ENCODE results near the gene TLCD3B. TPM values are rescaled to one million over a fixed set of nuclear protein-coding genes. Genes with fewer than 3 reads are reported as not detected.
"Not testable (repeated sequence)": the region's sequence is repeated elsewhere in the genome, so short reads cannot be mapped to it uniquely, and the experiment has no call there.

The TLCD3B gene
- total RNA-seq, 1 donor from 2014 or later: not detected

GRCh38 chr16:30027588-30028437 lies 3.3 kb downstream of the TLCD3B start:
- DNase-seq (ENCODE audit: low spot score): no peak

GRCh38 chr16:30026449-30026848 lies 4.6 kb downstream of the TLCD3B start:
- DNase-seq (ENCODE audit: low spot score): no peak

DNA sequence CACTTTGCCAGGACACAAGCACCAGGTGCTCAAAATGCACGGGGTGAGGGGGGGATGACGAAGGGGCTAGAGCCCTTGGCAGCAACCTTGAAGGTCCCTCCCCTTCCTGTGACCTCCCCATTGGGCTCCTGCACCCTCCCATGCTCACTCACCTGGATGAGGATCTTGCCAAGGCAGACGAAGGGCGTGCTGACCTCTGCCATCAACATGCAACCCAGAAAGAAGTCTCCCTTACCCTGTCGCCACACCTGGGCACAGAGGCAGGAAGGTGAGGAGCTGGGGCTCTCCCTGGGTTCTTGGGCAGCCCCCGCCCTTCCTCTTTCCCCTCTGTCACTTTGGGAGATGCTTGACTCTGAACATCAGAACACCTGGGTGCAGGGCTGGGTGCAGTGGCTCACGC lies 5.5 kb downstream of the TLCD3B start:
- DNase-seq (ENCODE audit: low spot score): no peak

- DNase-seq (ENCODE audit: low spot score): no peak
These were observed 5.9 kb downstream of the TLCD3B start for GRCh38 chr16:30025156-30025555.

- DNase-seq (ENCODE audit: low spot score): no peak
These were observed 6.6 kb downstream of the TLCD3B start for GRCh38 chr16:30024451-30024850.

DNA sequence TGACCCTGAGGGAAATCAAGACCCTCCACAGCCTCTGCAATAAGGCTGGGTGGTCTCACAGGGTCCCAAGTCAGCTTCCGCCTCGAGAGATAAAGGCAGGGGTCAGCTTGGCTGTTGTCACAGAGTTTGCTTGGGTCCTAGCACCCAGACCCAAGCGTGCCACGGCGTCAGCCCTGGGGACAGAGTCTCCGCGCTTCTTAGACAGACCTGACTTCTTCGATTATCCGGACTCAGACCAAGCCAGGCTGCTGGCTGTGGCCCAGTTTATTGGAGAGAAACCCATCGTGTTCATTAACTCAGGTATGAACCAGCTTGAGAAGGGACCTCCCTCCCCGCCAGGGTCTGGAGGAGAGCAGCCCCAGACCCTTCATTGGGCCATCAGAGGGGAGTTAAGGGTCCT lies 7.5 kb downstream of the TLCD3B start:
- no peak for DNase-seq (ENCODE audit: low spot score)

DNA sequence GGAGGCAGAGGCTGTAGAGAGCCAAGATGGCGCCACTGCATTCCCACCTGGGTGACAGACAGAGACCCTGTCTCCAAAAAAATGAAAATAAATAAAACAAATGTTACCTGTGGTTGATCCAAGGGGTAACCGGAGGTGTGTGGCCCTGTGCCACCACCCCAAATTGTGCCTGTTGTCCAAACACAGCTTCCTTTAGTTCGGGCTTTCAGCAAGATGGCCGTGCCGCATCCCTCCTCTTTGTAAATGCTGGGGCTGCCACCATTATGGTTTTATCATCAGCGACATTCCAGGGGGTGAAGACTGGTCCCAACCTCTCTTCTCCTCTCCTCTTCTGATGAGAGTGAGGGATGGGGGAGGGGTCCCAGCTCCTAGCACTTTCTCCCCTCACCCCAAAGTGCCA lies 8.2 kb downstream of the TLCD3B start, which contains the start of gene C16orf92:
C16orf92 (plus strand) TSS at position 312 of the 400 bp plus-strand sequence. CDS start 143 bp downstream, outside the sequence.
- no peak for DNase-seq (ENCODE audit: low spot score)

DNA sequence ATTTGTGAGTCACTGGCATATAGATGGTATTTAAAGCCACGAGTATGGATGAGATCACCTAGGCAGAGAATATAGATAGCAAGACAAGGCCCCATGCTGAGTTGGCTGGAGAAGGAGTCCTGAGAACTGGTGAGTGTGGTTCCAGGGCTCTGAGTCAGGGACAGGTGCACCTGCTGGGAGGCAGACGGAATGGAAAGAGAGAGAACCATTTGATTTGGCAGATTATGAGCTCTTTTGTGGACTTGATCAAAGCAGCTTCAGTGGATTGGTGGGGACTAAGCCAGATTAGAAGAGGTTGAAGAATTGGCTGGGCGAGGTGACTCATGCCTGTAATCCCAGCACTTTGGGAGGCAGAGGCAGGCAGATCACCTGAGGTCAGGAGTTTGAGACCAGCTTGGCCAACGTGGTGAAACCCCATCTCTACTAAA lies 12.3 kb downstream of the TLCD3B start:
- DNase-seq (ENCODE audit: low spot score): no peak

- not testable (repeated sequence) for DNase-seq (ENCODE audit: low spot score)
These were observed 13.1 kb downstream of the TLCD3B start for GRCh38 chr16:30017937-30018336.

DNA sequence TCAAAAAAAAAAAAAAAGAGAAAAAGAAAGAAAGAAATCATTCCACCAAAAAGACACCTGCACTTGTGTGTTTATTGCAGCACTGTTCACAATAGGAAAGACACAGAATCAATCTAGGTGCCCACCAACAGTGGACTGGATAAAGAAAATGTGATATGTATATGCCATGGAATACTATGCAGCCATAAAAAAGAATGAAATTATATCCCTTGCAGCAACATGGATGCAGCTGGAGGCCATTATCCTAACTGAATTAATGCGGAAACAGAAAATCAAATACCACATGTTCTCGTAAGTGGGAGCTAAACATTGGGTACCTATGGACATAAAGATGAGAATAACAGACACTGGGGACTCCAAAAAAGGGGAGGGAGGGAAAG lies 13.8 kb downstream of the TLCD3B start:
- DNase-seq (ENCODE audit: low spot score): no peak

DNA sequence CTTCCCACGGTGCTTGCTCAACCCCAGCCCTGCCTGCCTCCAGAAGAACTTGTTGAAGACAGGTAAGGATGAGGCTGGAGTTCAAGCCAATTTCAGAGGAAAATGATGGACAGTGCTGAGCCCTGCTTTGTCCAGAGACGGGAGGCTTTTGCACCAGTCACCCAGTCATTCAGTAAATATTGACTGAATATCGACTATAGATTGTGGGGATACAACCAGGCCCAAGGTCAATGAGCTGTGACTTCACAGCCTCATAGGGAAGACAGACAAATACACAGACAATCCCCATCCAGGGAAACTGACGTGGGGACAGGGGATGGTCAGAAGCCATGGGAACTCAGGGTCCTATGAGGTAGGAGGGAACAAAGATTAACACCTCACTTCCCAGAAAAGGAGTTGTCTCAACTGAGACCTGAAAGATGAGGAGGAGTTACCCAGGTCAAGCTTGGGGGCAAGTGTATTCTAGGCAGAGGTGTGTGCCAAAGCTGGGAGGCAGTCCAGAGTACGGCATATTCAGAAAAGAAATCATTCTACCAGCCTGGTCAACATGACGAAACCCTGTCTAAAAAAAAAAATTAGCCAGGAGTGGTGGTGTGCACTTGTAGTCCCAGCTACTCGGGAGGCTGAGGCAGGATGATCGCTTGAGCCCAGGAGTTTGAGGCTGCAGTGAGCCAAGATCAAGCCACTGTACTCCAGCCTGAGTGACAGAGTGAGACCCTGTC lies 14.4 kb downstream of the TLCD3B start:
- DNase-seq (ENCODE audit: low spot score): no peak

DNA sequence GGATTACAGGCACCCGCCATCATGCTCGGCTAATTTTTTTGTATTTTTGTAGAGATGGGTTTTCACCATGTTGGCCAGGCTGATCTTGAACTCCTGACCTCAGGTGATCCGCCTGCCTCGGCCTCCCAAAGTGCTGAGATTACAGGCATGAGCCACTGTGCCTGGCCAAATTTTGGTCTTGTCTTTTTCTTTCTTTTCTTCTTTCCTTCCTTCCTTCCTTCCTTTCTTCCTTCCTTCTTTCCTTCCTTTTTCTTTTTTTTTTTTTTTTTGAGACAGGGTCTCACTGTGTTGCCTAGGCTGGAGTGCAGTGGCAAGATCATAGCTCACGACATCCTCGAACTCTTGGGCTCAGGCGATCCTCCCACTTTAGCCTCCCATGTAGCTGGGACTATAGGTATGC lies 15.6 kb downstream of the TLCD3B start:
- DNase-seq (ENCODE audit: low spot score): not testable (repeated sequence)

DNA sequence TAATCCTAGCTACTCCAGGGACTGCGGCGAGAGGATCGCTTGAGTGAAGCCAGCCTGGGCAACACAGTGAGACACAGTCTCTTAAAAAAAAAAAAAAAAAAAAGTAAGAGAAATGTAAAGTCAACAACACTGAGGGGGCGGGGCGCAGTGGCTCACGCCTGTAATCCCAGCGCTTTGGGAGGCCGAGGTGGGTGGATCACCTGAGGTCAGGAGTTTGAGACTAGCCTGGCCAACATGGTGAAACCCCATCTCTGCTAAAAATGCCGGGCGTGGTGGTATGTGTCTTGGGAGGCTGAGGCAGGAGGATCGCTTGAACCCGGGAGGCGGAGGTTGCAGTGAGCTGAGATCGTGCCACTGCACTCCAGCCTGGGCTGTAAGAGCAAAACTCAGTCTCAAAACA lies 18.5 kb downstream of the TLCD3B start:
- DNase-seq (ENCODE audit: low spot score): not testable (repeated sequence)

DNA sequence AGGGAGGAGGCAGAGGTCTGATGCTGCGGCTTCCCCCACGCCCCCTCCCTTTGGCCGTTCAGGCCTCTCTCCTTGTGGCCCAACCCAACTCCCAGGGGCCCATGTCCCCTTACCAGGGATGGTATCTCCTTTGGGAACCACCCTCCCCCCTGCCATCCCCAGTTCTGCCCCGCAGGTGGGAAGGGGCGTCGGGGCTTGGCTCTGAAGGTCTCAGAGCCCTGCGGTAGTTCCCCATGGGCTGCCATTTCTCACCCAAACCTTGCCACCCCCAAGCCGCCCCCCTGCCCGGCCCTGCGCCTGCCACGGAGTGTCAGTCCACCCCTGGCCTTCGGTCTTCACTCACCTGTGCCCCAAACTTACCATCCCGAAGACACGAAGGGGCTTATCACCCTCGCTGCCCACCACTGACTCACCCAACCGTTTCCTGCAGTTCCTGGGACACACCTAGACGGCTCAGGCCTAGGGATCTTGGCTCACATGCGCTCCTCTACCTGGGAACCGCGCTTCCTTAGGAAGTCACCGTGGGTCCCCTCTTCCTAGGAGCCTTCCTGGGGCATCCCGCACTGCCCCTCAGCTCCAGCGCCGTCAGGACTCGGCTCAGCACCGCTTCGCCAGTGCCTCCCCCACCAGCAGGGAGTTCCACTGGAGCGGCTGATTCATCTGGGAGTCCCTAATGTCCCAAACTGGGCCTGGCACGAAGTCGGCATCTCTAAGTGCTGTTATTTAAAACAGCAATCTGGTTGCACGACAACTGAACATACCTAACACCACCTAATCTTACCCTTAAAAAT lies 19.2 kb downstream of the TLCD3B start:
- no peak for DNase-seq (ENCODE audit: low spot score)

GRCh38 chr16:30010844-30011713 lies 20.0 kb downstream of the TLCD3B start, which contains the start of gene DOC2A:
TSS of gene DOC2A (minus strand) at chr16:30011027. CDS start at chr16:30010222, 805 bp downstream.
- no peak for DNase-seq (ENCODE audit: low spot score)

- no peak for DNase-seq (ENCODE audit: low spot score)
These were observed 20.9 kb downstream of the TLCD3B start for GRCh38 chr16:30009990-30010843.

DNA sequence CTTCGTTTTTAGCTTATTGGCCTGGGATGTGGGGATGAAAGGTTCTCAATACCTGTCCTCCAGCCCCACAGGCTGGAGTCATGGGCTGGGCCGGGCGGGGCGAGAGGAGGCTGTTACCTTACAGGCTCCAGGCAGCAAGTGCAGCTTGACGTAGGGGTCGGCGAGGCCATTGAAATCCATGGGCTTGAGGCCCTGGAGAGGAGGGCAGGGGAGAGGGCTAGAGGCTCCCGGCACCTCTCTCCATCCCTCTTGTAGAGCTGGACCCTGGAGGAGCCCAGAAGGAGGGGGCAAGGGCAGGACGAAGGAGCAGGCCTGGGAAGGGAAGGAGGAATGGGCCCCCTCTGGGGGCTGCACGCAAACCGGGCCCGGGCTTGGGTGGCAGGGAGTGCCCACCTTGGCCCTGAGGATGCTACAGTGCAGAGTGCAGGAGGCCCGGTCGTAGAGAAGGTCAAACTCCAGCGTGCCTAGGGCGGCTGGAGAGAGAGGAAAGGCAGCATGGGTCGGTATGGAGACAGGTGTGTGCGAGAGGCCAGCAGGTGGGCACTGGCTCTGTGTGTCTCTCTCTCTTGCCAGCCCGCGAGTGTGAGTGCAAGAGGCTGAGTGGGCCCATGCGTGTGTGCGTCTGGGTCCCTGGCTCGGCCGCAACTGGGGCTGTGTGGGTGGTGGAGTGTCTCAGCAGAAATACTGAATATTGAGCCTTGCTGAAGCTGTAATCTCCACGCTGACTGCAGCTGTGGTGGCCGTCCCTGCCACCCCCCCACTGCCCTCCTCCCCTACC lies 21.8 kb downstream of the TLCD3B start:
- no peak for DNase-seq (ENCODE audit: low spot score)

GRCh38 chr16:30007378-30007895 lies 23.6 kb downstream of the TLCD3B start:
- no peak for DNase-seq (ENCODE audit: low spot score)
